Right hindlimb (tissue), 1 donor: ENCODE data around the gene STK32C.
"Not testable (repeated sequence)": the region's sequence is repeated elsewhere in the genome, so short reads cannot be mapped to it uniquely, and the experiment has no call there.

Experiments
- DNase-seq: peaks from one replicate; pipeline ENCODE4 v3.0.0-alpha.2; 2018

STK32C gene

GRCh38 chr10:132337854-132338253, 30.1 kb upstream of the STK32C start:
- not testable (repeated sequence) for DNase-seq

GRCh38 chr10:132336919-132337407, 29.2 kb upstream of the STK32C start:
- no peak for DNase-seq

- DNase-seq, result no peak
Observed at GRCh38 chr10:132336064-132336746, 28.5 kb upstream of the STK32C start.

GRCh38 chr10:132335189-132336063, 27.7 kb upstream of the STK32C start:
- no peak for DNase-seq

- no peak for DNase-seq
Observed at GRCh38 chr10:132334631-132335188, 27.0 kb upstream of the STK32C start.

- no peak for DNase-seq
Observed at GRCh38 chr10:132333386-132333785, 25.6 kb upstream of the STK32C start.

- no peak for DNase-seq
Observed at GRCh38 chr10:132332433-132332754, 24.6 kb upstream of the STK32C start.

GRCh38 chr10:132331601-132332432, 24.1 kb upstream of the STK32C start, which contains the start of gene LRRC27:
Gene LRRC27, plus strand, starts transcription at chr10:132332193. Its CDS starts 1,332 bp downstream, at chr10:132333525.
- peak; percentile 99 for DNase-seq

GRCh38 chr10:132330486-132330833, 22.7 kb upstream of the STK32C start:
- DNase-seq, result no peak

- DNase-seq, result no peak
Observed at GRCh38 chr10:132329565-132330485, 22.1 kb upstream of the STK32C start.

GRCh38 chr10:132328738-132329137, 21.0 kb upstream of the STK32C start:
- no peak for DNase-seq

- DNase-seq, result no peak
Observed at GRCh38 chr10:132328106-132328505, 20.4 kb upstream of the STK32C start.

GRCh38 chr10:132326925-132327324, 19.2 kb upstream of the STK32C start:
- no peak for DNase-seq

GRCh38 chr10:132326344-132326889, 18.7 kb upstream of the STK32C start:
- no peak for DNase-seq

GRCh38 chr10:132324186-132324585, 16.4 kb upstream of the STK32C start:
- no peak for DNase-seq

GRCh38 chr10:132322586-132323048, 14.9 kb upstream of the STK32C start:
- DNase-seq, result no peak

GRCh38 chr10:132321726-132322125, 14.0 kb upstream of the STK32C start:
- DNase-seq, result no peak

GRCh38 chr10:132320654-132321469, 13.1 kb upstream of the STK32C start:
- DNase-seq, result no peak

GRCh38 chr10:132319853-132320653, 12.3 kb upstream of the STK32C start:
- no peak for DNase-seq
